DMS 273 (cell line): ENCODE measurements around the gene RPL29.
A peak's percentile ranks its signal among the peaks of the same experiment; 100 is the strongest.

Experiments
- DNase-seq: peaks from one replicate; lab custom pipeline; 2025; ENCODE audit not compliant: unreplicated experiment; lab: John Stamatoyannopoulos, UW

The RPL29 gene

DNA sequence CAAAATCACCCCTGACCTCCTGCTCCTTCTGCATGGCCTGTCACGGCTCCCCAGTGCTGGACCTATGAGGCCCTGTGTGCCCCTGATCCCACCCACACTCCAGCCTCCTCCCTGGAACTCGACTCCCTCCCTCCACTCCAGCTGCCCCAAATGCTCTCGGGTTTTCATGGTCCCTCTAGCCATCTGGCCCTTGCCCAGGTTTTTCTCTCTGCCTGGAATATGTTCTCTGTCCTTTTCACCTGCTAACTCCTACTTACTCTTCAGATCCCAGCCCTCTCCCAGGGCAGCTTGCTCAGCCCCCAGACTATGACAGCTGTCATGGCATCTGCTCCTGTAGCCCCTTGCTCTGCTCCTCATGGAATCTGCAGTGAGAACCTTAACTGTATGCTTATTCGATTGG, 30.3 kb upstream of the RPL29 start:
- peak; percentile 96 for DNase-seq

DNA sequence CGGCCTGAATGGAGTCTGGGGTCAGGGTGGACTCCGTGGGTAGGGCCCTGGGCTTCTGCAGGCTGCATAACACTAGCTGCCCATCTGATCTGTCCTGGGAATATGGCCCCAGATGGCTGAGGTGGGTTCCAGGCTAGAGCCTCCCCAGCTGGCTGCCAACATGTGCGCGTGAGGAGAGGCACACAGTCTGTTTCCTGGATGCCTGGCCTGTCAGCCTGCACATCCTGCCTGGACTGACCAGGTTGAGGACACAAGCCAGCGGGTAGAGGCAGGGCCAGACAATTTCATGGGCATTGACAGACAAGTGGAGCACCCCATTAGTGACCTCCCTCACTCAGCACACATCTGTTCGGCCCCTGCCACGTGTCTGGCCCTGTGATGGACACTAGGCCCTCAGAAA, 29.8 kb upstream of the RPL29 start:
- peak; percentile 89 for DNase-seq

DNA sequence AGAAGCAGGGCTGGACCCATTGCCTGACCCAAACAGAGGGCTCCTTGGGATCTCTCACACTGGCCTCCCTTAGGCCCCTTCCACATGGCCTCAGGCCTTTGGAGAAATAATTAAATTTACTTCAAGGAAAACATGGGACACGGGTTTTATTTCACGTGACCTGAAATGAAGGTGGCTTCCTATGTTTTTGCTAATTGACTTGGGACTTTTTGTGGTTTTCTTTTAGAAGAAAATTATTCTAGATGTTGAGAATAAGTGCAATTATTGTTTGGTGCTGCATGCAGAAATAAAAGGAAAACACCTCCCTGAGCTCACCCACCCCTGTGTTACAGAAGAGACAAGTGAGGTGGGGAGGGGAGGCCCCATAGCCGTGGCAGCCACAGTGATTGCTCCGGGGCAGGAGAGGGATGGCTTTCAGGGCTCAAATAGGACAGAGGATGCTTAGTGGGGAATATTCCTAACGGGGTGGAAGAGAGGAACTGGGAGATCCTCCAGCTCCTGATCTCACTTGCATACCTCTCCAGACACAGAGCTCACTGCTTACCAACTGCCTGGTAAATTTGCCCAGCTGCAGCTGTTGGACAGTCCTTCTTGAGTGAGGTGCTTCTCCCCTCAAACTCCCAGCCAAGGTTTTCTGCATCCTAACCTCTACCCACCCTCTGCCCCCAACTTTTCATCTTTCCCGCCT, 29.2 kb upstream of the RPL29 start:
- no peak for DNase-seq

DNA sequence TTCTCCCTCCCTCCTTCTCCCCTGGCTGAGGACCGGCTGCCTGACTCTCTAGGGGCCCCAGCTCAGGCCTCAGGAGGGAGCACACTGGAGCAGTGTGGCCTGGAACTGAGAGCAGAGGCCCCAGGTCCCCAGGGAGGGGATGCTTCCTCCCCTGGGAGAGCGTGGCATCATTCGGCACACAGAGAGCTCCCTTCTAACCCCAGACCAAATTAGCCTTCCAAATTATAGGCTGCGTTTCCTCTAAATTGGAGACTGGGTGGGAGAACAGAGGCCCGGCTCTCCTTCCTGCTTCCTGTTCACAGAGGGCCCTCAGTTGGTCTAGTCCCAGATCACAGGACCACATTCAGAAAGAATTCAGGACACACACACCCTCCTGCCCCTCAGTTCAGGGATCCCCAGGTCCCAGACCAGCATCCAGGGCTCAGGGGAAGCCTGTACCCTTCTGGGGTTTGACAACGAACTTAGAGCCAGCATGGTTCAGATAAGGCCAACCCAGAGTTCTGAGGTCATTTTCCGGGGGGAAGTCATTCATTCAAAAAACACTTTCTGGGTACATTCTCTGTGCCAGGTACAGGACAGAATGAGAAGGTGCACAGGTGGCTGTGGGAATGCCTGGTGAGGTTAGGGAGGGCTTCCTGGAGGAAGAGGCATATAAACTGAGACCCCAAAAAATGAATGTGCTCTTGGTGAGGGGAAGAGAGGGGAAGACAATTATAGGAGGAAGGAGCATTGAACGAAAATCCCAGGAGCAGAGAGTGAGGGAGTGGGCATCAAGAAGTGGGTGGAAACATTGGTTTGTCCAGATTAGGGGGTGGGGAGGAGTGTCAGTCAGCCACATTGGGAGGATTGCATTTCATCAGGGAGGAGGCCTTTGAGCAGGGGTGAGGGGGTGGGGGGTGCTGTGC, 28.4 kb upstream of the RPL29 start:
- no peak for DNase-seq

DNA sequence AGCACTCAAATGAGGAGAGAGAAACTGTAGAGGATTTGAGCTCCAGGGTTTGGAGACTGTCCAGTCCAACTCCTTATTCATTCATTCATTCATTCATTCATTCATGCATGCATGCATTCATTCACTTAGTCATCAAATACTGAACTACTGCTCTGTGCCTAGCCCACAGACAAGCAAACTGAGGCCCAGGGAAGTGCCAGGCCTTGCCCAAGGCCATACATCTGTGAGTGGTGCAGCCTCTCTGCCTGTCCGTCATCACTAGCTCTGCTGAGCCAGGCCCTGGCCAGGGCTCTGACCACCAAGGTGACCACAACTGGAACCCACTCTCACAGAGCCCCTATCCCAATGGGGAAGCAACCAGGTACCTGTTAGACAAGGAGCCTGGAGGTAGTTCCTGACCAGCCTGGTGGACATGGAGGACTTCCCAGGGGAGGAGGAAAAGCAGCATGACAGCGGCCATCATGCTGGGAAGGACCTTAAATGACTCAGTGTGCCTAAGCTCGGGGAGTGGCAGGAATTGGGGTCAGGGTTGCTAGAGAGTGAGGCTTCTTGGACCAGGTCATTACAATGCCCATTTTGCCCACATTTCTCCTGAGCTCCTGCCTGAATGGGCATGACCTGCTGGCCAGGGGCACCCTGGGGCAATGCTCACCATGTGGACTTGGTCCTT, 27.5 kb upstream of the RPL29 start:
- no peak for DNase-seq

DNA sequence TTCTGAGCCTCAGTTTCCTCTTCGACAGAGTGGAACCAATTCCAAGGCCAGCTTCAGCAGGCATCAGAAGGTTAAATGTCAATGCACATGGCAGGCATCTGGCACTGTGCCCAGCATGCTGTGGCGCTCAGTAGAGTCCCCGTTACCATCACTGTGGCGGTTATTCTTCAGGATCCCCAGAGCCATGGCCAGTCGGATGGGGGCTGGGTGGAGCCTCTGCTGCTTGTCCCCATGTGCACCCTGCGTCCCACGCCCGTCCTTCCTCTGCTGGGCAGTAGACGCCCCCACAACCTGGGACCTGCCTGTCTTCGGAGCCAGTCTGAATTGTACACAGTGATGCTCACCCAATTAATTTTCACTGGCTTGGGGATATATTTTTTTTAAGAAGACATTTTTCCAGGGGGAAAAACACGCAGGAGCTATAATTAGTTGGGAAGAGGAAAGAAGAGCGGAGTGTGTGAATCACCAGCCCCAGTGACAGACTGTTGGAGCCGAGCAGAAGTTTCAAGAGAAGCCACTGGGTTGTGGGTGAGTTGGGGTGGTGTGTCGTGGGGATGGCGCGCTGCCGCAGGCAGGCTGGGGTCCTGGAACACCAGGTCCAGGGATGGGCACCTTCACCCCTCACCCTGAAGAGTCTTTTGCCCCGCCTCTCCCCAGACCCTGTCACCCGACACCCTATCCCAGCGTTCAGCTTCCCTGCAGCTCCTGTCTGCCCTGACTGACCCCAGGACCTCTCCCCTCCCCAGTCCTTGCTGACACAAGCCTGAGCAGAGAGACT, 26.8 kb upstream of the RPL29 start:
- DNase-seq: peak; percentile 60

DNA sequence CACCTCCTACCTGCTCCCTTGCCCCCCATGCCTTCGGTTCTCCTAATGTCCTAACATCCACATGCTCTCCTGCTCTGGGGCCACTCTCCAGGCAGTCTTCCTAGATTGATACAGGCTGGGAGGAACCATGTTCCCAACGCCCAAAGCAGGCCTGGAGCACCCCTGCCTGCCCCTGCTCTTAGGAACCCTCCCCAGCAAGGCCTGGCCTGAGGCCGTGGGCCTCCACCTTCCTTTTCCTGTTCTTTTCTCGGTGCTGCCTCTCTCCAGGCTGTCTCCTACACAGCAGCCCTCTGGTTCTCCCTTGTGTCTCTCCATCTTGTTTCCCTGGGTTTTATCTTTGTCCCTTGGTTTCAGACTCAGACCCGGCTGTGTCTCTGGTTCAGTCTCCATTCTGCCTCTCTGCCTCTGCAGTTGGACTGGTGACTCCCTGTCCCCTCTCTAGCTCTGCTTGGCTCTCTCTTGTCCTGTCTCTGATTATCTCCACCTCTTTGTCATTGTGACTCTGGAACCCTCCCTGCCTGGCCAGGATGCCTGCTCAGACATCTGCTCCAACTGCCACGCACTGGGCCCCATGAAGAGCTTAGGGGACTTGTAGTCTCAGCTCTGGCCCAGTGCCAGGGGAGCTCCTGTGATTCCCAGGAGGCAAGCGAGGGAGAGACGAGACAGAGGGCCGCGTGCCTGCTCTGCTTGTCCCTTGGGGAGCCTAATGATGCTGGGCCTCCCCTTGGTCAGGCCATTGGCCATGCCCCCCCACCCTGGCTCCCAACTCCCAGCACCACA, 26.0 kb upstream of the RPL29 start:
- peak; percentile 71 for DNase-seq

DNA sequence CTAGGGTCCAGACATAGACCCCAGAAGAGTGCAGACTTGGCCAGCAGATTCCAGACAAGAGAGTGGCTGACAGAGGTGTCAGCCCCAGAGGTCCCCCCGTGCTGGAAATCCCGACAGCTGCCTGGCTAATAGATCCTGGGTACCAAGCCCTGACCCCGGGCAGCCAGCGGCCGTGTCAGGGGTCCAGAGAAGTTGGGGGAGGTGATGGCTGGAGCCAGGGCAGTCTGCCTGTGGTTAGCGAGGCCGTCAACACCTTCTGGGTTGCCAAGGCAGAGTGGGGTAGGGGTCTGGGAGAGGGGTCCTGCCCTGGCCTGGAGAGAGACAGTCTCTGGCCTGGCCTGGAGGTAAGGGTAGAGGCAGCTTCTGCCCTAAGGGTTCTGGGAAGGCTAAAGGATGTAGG, 25.1 kb upstream of the RPL29 start:
- no peak for DNase-seq

DNA sequence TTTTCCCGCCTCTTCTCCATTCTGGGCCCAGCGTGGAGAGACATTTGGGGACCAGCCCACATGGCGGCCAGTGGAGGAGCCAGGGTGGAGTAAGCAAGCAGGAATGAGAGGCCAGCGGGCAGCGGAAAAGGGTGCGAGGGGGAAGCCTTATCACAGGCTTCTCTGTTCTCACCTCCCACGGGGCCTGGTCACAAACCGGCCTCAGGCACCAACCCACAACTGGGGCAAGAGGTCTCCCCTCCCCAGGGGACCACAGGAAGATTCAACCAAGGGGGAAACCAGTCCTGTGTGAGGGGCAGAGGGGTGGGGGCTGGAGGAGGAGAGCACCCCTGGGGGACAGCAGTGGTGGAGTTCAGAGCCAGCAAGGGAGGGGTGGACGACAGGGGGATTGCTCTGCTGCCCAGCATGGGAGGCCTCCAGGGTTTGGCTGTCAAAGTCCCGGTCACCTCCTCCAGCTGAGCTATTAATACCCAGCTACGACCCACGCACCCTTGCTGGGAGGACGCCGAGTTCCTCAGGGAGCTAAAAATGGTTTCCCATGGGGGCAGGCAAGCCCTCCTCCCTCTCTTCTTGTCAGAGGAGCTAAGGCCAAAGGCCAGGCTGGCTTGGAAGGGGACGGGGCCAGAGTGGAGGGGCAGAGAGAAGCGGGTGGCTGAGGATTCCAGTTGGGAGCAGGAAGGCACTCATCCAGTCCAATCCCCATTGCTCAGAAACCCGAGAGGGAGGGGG, 23.8 kb upstream of the RPL29 start:
- no peak for DNase-seq

DNA sequence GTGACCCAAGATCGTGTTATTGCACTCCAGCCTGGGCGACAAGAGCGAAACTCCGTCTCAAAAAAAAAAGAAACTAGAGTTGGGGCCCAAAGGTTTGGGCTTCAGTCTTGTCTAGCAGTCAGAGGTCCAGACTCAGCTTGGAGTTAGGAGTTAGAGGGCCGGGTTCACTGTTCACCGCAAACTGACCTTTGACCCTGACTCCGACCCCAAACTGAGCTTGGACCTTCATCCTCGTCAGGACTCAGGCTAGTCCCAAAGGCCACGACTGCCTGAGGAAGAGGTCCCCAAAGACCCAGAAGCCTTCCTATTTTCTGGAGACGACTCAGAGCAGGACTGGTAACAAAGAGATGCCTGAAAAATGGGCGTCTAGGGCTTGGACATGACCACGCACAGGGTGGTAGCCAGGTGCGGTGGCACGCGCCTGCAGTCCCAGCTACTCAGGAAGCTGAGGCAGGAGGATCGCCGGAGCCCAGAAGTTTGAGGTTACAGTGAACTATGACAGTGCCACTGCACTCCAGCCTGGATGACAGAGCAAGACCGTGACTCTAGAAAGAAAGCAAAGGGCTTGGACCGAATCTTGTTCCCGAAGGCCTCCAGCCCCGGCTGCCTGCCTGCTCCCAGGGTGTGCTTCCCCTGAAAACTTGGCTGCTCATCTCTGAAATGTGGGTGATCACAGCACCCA, 22.8 kb upstream of the RPL29 start:
- no peak for DNase-seq

DNA sequence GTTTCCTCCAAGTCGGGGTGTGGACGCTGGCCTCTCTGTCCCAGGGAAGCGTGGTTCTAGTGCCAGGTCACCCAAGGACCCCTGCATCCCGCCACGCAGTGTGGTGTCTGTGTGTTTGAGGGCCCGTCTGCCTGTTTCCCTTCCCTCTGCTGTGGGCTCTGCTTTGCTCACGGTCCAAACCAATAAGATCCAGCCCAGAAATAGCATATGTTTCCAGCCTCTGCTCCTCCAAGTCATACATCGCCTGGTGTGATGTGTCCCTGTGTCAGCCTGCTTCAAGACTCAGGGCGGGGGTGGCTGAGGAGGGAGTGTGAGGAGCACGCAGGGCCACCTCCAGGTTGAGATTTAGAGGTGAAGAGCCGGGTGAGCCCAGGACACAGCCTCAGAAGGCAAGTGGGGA, 21.9 kb upstream of the RPL29 start:
- no peak for DNase-seq

DNA sequence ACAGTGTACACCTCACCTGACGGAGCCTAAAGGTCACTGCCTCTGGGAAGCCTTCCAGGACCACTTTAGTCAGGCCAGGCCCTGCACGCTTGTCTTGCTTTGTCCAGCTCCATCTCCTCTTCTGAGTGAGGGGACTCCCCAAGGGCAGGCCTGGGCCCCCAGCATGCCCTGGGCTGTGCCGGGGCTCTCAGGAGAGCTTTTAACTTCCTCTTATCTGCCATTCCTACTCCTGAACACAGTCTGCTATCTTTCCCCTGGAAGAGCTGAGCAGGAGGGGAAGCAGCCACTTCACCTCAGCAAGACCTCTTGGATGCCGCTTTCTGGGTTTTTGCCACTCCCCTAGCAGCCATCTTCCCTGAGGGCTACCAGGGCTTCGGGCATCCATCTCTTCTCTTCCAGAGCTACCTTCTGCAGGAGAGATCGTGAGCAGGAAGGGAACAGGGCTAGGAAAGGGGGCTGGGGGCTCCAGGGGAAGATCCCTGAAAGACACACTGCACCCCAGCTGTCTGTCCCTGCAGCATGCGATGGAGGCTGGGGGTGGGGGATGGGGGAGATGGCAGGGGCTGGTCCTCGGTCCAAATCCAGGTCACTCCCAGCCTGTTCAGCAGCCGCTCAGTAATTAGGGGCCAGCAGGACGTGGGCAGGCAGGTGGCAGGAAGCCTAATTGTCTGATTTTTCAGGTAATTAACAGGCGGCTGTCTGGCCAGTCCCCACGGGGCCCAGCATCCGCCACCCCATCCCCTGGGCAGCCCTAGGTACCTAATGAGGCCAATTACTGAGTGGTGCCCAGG, 19.9 kb upstream of the RPL29 start:
- no peak for DNase-seq

DNA sequence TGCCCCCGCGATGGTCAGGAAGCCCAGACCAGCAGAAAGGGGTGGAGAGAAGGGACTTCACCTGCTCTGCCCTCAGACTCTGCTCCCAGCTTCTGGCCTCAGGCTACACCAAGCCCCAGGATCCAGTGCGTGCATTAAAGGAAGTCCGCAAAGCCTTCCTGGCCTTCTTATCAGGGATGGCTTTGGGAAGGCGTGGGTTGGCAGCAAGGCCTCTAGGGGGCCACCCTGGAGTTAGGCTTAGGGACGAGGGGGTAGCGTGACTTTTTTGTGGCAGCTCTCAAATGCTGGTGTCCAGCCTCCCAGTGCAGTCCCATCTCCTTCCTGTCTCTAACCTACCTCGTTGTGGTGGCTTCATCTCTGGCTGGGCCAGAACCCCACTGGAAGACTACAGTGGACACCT, 18.9 kb upstream of the RPL29 start:
- DNase-seq: peak; percentile 60

DNA sequence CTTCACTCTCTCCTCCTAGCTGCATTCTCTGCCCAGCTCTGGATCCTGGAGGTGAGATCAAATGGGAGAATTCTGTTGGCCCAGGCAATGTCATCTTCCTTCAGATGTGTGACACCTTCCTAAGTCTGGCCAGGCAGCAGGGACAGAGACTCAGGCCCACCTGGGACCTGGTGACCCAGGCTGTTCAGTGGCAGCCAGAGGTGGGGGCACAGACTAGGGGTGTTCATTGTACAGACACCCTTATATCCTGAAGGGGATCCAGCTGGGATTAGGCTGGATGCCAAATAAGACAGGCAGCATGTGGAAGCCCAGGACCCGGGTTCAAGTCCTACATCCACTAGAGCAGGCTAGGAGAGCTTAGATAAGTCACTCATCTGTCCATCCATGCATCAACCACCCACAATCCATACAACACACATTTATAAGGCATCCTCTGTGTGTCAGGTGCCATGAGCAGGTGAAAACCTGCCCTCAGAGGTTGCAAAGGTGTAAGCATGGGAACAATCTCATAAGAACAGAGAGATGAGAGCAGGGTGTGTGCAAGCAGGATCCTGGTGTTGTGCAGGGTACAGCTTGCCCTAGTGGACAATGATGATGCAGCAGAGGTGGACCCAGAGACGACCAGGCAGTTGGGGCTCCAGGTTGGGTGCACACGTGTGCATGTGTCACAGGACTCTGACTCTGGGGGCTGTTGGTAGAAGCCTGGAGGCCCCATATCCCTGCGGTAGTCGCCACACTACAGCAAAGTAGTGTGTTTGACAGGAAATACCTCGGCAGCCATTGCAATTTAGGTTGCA, 18.3 kb upstream of the RPL29 start:
- DNase-seq: no peak

DNA sequence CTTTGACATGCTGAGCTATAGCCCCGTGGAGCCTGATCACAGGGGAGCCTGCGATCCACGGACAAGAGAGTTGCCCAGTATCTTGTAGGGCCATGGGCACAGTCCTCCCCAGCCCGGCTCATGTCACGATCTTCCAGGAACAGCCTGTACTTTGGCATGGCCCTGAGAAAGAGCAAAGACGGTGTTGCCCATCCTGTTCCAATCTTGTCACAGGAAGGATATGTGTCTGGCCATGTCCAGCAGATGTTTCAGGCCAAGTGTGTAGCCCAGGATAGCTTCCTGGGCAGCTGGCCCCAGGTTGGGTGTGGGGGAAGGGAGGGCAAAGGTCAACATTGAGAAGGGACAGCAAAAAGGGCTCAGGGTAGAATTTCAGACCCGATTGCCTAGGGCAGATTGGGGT, 17.0 kb upstream of the RPL29 start:
- DNase-seq: no peak

DNA sequence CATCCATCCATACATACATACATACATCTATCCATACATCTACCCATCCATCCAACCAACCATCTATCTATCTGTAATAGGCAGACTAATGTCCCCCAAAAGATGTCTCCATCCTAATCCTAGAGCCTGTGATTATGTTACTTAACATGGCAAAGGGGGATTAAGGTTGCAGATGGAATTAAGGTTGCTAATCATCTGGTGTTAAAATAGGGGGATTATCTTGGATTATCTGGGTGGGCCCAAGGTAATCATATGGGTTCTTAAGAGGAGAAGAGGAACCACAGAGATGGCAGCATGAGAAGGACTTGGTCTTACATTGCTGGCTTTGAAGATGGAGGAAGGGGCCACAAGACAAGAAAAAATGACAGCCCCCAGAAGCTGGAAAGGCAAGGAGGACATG, 14.7 kb upstream of the RPL29 start:
- DNase-seq: no peak

DNA sequence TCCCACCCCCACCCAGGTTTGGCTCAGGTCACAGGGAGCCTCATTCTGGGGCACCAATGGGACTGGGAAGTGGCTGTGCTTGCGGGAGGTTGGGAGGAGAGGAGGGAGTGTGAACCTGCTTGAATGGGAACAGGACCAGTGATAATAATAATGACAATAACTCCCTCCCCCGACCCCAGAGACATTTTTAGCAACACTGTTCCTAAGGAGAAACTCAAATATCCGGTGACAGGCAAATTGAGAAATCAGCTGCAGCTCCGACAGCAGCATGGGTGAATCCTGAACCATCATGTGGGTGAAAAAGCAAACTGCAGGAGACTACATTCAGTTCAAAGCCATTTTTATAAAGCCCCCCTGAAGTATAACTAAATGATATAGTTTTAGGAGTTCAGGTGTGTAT, 11.6 kb upstream of the RPL29 start:
- no peak for DNase-seq

DNA sequence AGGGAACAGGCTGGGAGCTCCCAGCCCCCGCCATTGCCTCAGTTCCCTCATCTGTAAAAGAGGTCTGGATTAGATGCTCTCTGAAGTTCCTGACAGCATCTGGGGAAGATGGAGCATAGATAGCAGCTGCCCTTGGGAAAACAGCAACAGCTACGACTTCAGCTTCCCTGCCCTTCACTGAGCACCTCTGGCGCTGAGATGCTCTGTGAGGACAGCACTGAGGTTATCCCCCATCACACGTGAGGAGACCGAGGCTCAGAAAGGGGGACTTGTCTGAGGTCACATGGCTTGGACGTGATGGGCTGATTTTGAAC, 11.1 kb upstream of the RPL29 start:
- no peak for DNase-seq
